Vagina (tissue), 2 donors: Measurements from ENCODE around the gene ARHGEF16.

Experiments
- POLR2A ChIP-seq, 2 donors: fragments of 450-650 bp; IDR thresholded peaks; one replicate each; pipeline ENCODE4 v1.6.1; 2017; ENCODE audit warnings: antibody characterized with exemption in 2 of 2, mild to moderate bottlenecking in 2 of 2, moderate library complexity in 2 of 2
- POLR2AphosphoS5 ChIP-seq, 2 donors: sonication (generic); formaldehyde crosslinking; IDR thresholded peaks; one replicate each; pipeline ENCODE4 v1.9.0; 2017; ENCODE audit warnings: antibody characterized with exemption in 2 of 2, mild to moderate bottlenecking in 2 of 2, low read depth in 1 of 2; ENCODE audit not compliant: insufficient read depth in 1 of 2
- TF ChIP-seq, protein P1 (sequence below), 3 experiments: fragments of 450-650 bp in 2 of 3; fragments of 200-600 bp in 1 of 3; sonication (generic) in 1 of 3; IDR thresholded peaks; one replicate each; pipeline ENCODE4 v1.5.1; 2017 to 2019; ENCODE audit warnings: antibody characterized with exemption in 3 of 3, mild to moderate bottlenecking in 2 of 3, moderate library complexity in 2 of 3

GRCh38 chr1:3443807-3444206, 10.7 kb upstream of the ARHGEF16 start:
- no peak for TF ChIP-seq POLR2A (IDR thresholded peaks at IDR 0.05)
- TF ChIP-seq, protein P1, sequence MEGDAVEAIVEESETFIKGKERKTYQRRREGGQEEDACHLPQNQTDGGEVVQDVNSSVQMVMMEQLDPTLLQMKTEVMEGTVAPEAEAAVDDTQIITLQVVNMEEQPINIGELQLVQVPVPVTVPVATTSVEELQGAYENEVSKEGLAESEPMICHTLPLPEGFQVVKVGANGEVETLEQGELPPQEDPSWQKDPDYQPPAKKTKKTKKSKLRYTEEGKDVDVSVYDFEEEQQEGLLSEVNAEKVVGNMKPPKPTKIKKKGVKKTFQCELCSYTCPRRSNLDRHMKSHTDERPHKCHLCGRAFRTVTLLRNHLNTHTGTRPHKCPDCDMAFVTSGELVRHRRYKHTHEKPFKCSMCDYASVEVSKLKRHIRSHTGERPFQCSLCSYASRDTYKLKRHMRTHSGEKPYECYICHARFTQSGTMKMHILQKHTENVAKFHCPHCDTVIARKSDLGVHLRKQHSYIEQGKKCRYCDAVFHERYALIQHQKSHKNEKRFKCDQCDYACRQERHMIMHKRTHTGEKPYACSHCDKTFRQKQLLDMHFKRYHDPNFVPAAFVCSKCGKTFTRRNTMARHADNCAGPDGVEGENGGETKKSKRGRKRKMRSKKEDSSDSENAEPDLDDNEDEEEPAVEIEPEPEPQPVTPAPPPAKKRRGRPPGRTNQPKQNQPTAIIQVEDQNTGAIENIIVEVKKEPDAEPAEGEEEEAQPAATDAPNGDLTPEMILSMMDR (IDR thresholded peaks at IDR 0.05) = no peak
- TF ChIP-seq POLR2AphosphoS5 (IDR thresholded peaks at IDR 0.05; ENCODE audit: insufficient read depth in 1 of 2, low read depth in 1 of 2) = no peak
